ENCODE results near the gene DLGAP1.

DNA sequence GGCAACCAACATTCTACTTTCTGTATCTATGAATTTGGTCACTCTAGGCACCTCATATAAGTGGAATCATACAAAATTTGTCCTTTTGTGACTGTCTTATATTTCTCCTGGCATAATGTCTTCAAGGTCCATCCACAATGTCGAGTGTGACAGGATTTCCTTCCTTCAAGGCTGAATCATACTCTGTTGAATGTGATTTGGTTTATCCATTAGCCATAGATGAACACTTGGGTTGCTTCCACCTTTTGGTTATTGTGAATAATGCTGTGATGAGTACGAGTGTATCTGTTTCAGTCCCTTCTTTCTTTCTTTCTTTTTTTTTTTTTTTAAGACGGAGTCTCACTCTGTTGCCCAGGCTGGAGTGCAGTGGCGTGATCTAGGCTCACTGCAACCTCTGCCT is 693.8 kb downstream of the DLGAP1 start:
- TF ChIP-seq, protein P1, sequence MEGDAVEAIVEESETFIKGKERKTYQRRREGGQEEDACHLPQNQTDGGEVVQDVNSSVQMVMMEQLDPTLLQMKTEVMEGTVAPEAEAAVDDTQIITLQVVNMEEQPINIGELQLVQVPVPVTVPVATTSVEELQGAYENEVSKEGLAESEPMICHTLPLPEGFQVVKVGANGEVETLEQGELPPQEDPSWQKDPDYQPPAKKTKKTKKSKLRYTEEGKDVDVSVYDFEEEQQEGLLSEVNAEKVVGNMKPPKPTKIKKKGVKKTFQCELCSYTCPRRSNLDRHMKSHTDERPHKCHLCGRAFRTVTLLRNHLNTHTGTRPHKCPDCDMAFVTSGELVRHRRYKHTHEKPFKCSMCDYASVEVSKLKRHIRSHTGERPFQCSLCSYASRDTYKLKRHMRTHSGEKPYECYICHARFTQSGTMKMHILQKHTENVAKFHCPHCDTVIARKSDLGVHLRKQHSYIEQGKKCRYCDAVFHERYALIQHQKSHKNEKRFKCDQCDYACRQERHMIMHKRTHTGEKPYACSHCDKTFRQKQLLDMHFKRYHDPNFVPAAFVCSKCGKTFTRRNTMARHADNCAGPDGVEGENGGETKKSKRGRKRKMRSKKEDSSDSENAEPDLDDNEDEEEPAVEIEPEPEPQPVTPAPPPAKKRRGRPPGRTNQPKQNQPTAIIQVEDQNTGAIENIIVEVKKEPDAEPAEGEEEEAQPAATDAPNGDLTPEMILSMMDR (IDR thresholded peaks at IDR 0.05): no peak
- TF ChIP-seq POLR2A (IDR thresholded peaks at IDR 0.05): no peak

Measured in right lobe of liver (tissue), 4 donors.